ENCODE data around the gene TIMM50. TPM values are rescaled to one million over a fixed set of nuclear protein-coding genes. Genes with fewer than 3 reads are reported as not detected.

Gene TIMM50
- total and polyA plus RNA-seq, 2 of the 13 experiments (the other 11 are each of a cell fraction or from before 2014, with no cell fraction given) = 91.1 to 92.5 TPM

DNA sequence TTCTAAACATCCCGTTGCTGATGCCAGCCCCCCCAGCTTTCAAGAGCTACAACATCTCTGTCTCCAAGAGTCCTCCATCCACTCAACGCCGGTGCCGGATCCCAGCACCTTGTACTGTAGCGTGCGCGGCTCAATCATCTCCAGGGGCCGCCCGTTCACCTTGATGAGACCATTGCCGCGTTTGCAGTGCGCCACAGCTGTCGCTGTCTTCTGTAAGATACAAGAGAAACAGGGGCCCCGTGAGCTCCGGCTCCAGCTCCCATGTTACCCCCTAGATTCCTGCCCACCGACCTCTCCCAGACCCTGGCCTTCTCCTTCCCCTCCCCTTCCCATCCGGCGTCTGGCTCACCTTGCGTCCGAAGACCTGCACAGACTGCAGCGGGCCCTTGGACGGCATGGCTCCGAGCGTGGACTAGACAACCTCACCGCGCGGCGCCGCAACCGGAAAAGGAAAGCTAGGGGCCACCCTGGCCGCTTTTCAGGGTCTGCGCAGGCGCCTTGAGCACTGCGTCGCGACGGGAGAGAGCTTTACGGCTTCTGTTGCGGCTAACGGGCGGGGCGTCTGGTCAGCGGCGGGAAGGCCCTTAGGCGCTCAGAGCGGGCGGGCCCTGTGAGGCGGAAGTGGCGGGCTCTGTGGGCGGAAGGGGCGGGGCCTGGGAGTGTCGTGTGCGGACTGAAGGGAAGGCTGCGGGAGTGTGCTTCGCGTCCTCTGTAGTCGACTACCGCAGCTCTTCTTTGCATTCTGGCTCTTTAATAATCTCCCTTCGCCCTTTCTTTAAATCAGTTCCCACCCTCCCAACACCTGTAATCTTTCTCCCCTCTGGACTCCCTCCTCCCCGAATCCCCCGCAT lies 44.9 kb upstream of the TIMM50 start, which contains the start of gene RPS16 (continued):
- TF ChIP-seq, protein P1, sequence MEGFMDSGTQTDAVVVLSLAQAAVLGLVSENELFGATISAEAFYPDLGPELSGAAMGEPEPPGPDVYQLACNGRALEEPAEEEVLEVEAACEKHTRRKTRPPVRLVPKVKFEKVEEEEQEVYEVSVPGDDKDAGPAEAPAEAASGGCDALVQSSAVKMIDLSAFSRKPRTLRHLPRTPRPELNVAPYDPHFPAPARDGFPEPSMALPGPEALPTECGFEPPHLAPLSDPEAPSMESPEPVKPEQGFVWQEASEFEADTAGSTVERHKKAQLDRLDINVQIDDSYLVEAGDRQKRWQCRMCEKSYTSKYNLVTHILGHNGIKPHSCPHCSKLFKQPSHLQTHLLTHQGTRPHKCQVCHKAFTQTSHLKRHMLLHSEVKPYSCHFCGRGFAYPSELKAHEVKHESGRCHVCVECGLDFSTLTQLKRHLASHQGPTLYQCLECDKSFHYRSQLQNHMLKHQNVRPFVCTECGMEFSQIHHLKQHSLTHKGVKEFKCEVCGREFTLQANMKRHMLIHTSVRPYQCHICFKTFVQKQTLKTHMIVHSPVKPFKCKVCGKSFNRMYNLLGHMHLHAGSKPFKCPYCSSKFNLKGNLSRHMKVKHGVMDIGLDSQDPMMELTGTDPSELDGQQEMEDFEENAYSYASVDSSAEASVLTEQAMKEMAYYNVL (CRISPR knock-in tag; IDR thresholded peaks at IDR 0.05; ENCODE audit: borderline replicate concordance) = peak; percentile 27; the same call in 1 of the 2 replicates
- peak; percentile 81; the same call in 1 of the 2 replicates for TF ChIP-seq KMT2A (CRISPR knock-in tag; IDR thresholded peaks at IDR 0.05)
- no peak for TF ChIP-seq ZNF589 (CRISPR knock-in tag; conservative IDR thresholded peaks at IDR 0.05)
- TF ChIP-seq, protein P2, sequence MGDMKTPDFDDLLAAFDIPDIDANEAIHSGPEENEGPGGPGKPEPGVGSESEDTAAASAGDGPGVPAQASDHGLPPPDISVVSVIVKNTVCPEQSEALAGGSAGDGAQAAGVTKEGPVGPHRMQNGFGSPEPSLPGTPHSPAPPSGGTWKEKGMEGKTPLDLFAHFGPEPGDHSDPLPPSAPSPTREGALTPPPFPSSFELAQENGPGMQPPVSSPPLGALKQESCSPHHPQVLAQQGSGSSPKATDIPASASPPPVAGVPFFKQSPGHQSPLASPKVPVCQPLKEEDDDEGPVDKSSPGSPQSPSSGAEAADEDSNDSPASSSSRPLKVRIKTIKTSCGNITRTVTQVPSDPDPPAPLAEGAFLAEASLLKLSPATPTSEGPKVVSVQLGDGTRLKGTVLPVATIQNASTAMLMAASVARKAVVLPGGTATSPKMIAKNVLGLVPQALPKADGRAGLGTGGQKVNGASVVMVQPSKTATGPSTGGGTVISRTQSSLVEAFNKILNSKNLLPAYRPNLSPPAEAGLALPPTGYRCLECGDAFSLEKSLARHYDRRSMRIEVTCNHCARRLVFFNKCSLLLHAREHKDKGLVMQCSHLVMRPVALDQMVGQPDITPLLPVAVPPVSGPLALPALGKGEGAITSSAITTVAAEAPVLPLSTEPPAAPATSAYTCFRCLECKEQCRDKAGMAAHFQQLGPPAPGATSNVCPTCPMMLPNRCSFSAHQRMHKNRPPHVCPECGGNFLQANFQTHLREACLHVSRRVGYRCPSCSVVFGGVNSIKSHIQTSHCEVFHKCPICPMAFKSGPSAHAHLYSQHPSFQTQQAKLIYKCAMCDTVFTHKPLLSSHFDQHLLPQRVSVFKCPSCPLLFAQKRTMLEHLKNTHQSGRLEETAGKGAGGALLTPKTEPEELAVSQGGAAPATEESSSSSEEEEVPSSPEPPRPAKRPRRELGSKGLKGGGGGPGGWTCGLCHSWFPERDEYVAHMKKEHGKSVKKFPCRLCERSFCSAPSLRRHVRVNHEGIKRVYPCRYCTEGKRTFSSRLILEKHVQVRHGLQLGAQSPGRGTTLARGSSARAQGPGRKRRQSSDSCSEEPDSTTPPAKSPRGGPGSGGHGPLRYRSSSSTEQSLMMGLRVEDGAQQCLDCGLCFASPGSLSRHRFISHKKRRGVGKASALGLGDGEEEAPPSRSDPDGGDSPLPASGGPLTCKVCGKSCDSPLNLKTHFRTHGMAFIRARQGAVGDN (CRISPR knock-in tag; IDR thresholded peaks at IDR 0.05) = peak; percentile 95
- TF ChIP-seq RXRB (CRISPR knock-in tag; IDR thresholded peaks at IDR 0.05; ENCODE audit: borderline replicate concordance) = peak; percentile 64; the same call in 1 of the 2 replicates
- TF ChIP-seq, protein P3, sequence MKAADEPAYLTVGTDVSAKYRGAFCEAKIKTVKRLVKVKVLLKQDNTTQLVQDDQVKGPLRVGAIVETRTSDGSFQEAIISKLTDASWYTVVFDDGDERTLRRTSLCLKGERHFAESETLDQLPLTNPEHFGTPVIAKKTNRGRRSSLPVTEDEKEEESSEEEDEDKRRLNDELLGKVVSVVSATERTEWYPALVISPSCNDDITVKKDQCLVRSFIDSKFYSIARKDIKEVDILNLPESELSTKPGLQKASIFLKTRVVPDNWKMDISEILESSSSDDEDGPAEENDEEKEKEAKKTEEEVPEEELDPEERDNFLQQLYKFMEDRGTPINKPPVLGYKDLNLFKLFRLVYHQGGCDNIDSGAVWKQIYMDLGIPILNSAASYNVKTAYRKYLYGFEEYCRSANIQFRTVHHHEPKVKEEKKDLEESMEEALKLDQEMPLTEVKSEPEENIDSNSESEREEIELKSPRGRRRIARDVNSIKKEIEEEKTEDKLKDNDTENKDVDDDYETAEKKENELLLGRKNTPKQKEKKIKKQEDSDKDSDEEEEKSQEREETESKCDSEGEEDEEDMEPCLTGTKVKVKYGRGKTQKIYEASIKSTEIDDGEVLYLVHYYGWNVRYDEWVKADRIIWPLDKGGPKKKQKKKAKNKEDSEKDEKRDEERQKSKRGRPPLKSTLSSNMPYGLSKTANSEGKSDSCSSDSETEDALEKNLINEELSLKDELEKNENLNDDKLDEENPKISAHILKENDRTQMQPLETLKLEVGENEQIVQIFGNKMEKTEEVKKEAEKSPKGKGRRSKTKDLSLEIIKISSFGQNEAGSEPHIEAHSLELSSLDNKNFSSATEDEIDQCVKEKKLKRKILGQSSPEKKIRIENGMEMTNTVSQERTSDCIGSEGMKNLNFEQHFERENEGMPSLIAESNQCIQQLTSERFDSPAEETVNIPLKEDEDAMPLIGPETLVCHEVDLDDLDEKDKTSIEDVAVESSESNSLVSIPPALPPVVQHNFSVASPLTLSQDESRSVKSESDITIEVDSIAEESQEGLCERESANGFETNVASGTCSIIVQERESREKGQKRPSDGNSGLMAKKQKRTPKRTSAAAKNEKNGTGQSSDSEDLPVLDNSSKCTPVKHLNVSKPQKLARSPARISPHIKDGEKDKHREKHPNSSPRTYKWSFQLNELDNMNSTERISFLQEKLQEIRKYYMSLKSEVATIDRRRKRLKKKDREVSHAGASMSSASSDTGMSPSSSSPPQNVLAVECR (CRISPR knock-in tag; IDR thresholded peaks at IDR 0.05; ENCODE audit: borderline replicate concordance) = peak; percentile 94
- no peak for TF ChIP-seq CHD2 (IDR thresholded peaks at IDR 0.05; ENCODE audit: low read depth, low read length)
- no peak for TF ChIP-seq ZNF496 (CRISPR knock-in tag; IDR thresholded peaks at IDR 0.05; ENCODE audit: insufficient replicate concordance)
- TF ChIP-seq BHLHE40 (IDR thresholded peaks at IDR 0.05; ENCODE audit: low read length) = peak; percentile 32; the same call in 1 of the 2 replicates
- peak; percentile 85 for TF ChIP-seq GABPA (IDR thresholded peaks at IDR 0.05; ENCODE audit: low read depth, low read length)
- peak; percentile 98 for TF ChIP-seq GABPA (CRISPR knock-in tag; IDR thresholded peaks at IDR 0.05; ENCODE audit: low read depth)
- TF ChIP-seq ZNF205 (CRISPR knock-in tag; IDR thresholded peaks at IDR 0.05) = peak; percentile 59; the same call in 1 of the 2 replicates
- TF ChIP-seq, protein P4, sequence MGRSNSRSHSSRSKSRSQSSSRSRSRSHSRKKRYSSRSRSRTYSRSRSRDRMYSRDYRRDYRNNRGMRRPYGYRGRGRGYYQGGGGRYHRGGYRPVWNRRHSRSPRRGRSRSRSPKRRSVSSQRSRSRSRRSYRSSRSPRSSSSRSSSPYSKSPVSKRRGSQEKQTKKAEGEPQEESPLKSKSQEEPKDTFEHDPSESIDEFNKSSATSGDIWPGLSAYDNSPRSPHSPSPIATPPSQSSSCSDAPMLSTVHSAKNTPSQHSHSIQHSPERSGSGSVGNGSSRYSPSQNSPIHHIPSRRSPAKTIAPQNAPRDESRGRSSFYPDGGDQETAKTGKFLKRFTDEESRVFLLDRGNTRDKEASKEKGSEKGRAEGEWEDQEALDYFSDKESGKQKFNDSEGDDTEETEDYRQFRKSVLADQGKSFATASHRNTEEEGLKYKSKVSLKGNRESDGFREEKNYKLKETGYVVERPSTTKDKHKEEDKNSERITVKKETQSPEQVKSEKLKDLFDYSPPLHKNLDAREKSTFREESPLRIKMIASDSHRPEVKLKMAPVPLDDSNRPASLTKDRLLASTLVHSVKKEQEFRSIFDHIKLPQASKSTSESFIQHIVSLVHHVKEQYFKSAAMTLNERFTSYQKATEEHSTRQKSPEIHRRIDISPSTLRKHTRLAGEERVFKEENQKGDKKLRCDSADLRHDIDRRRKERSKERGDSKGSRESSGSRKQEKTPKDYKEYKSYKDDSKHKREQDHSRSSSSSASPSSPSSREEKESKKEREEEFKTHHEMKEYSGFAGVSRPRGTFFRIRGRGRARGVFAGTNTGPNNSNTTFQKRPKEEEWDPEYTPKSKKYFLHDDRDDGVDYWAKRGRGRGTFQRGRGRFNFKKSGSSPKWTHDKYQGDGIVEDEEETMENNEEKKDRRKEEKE (IDR thresholded peaks at IDR 0.05) = no peak
- no peak for TF ChIP-seq MIXL1 (CRISPR knock-in tag; IDR thresholded peaks at IDR 0.05)
- 0 out of 2 replicates have a peak, but pooled peaks have one; percentile 65 for TF ChIP-seq GZF1 (CRISPR knock-in tag; IDR thresholded peaks at IDR 0.05)

All from HepG2 (cell line).